ENCODE measurements around the gene REEP5.
"Not testable (repeated sequence)": the region's sequence is repeated elsewhere in the genome, so short reads cannot be mapped to it uniquely, and the experiment has no call there.

DNA sequence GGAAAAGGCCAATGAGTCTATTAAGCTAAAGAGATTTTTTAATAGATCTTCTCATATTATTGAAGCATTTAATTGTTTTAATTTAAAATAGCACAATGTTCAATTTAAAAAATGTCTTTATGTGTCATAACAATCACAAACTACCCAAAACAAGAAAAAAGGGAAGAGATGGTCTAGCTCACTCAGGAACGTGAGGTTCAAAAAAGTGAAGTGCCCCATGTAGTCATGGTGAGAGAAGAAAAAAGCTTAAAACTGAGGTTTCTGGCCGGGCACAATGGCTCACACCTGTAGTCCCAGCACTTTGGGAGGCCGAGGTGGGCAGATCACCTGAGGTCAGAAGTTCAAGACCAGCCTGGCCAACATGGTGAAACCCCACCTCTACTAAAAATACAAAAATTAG is 17.0 kb downstream of the REEP5 start:
- TF ChIP-seq, protein P1, sequence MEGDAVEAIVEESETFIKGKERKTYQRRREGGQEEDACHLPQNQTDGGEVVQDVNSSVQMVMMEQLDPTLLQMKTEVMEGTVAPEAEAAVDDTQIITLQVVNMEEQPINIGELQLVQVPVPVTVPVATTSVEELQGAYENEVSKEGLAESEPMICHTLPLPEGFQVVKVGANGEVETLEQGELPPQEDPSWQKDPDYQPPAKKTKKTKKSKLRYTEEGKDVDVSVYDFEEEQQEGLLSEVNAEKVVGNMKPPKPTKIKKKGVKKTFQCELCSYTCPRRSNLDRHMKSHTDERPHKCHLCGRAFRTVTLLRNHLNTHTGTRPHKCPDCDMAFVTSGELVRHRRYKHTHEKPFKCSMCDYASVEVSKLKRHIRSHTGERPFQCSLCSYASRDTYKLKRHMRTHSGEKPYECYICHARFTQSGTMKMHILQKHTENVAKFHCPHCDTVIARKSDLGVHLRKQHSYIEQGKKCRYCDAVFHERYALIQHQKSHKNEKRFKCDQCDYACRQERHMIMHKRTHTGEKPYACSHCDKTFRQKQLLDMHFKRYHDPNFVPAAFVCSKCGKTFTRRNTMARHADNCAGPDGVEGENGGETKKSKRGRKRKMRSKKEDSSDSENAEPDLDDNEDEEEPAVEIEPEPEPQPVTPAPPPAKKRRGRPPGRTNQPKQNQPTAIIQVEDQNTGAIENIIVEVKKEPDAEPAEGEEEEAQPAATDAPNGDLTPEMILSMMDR (IDR thresholded peaks at IDR 0.05), result not testable (repeated sequence)
- TF ChIP-seq POLR2A (IDR thresholded peaks at IDR 0.05), result not testable (repeated sequence)

Measured in Peyer's patch (tissue), 4 donors.